Osteoblast (primary cell): Measurements from ENCODE around the gene CRYL1. TPM values are rescaled to one million over a fixed set of nuclear protein-coding genes. Genes with fewer than 3 reads are reported as not detected.
A peak's percentile ranks its signal among the peaks of the same experiment; 100 is the strongest.

Source experiments
- DNase-seq: peaks from one replicate; pipeline ENCODE4 v3.0.0; 2011; ENCODE audit warnings: low spot score, mixed read lengths; ENCODE audit not compliant: insufficient read length; ENCODE audit errors: missing footprints
- H2AFZ ChIP-seq: 2 replicates; pipeline ENCODE4 v1.6.0; 2011; ENCODE audit warnings: mild to moderate bottlenecking, low read length
- H3K27ac ChIP-seq: 2 replicates; pipeline ENCODE4 v1.5.1; 2011; ENCODE audit warnings: mild to moderate bottlenecking, low read depth, low read length, moderate library complexity
- H3K27me3 ChIP-seq: 2 replicates; pipeline ENCODE4 v1.6.0; 2012; ENCODE audit warnings: mild to moderate bottlenecking, control low read depth, inconsistent platforms, low read length, moderate library complexity; ENCODE audit not compliant: insufficient read depth
- H3K36me3 ChIP-seq: 2 replicates; pipeline ENCODE4 v1.5.1; 2011; ENCODE audit warnings: mild to moderate bottlenecking, low read length, control low read depth, moderate library complexity; ENCODE audit not compliant: insufficient read depth
- H3K4me1 ChIP-seq: 2 replicates; pipeline ENCODE4 v1.5.1; 2011; ENCODE audit warnings: mild to moderate bottlenecking, low read length, control low read depth, moderate library complexity; ENCODE audit not compliant: insufficient read depth
- H3K4me2 ChIP-seq: 2 replicates; pipeline ENCODE4 v1.6.0; 2011; ENCODE audit warnings: mild to moderate bottlenecking, low read length; ENCODE audit not compliant: insufficient read depth
- H3K4me3 ChIP-seq: fragments of 200-600 bp; sonication (generic); 3 replicates; pipeline ENCODE4 v1.5.1; 2012; ENCODE audit warnings: mild to moderate bottlenecking, low read length, inconsistent platforms; ENCODE audit not compliant: insufficient read depth
- H3K79me2 ChIP-seq: 2 replicates; pipeline ENCODE4 v1.6.0; 2012; ENCODE audit warnings: mild to moderate bottlenecking, low read length, control low read depth, inconsistent platforms; ENCODE audit not compliant: insufficient read depth
- H3K9me3 ChIP-seq: 2 replicates; pipeline ENCODE4 v1.5.1; 2011; ENCODE audit warnings: low read depth, low read length, control low read depth
- H4K20me1 ChIP-seq: 2 replicates; pipeline ENCODE4 v1.6.0; 2012; ENCODE audit warnings: mild to moderate bottlenecking, low read length, control low read depth; ENCODE audit not compliant: insufficient read depth
- total RNA-seq: library from RNA; depleted of rRNA; stranded (reverse); fragments of >200 nt; gene quantifications from 2 replicates; pipeline ENCODE4 v1.2.3, GENCODE V29; 2012
- TF ChIP-seq, protein P1 (sequence below): IDR thresholded peaks from 2 replicates; pipeline ENCODE4 v1.5.1; 2011; ENCODE audit warnings: mild to moderate bottlenecking, low read depth, low read length, moderate library complexity; ENCODE audit errors: extremely low read depth

The CRYL1 gene
- total RNA-seq, 1 donor, result 12.7 TPM

DNA sequence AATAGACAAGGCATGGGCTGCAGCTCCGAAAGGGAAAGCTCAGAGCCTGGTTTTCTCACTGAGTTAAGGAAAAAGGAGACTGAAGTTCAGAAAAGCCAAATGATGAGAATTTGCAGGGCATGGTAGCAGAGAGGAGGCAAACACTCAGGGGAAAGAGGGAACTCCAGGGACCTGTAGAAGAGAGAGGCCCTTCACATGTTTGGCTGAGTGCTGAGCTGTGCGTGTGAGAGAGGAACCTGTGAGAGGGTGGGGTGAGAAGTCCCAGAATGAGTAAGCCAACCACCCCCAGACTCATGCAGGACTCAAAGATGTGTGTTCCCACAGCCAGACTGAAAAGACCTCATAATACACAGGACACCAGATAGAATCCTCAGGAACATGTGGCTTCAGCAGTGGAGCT lies 2.8 kb upstream of the CRYL1 start:
- H3K9me3 ChIP-seq, result no peaks in the 10 kb centered on the region
- H3K4me2 ChIP-seq, result no peak overlapping the region
- peaks cover 8% of the 10 kb centered on the region for H3K79me2 ChIP-seq
- no peaks in the 10 kb centered on the region for H3K36me3 ChIP-seq
- no peak for DNase-seq
- no peak overlapping the region for H2AFZ ChIP-seq
- TF ChIP-seq, protein P1, sequence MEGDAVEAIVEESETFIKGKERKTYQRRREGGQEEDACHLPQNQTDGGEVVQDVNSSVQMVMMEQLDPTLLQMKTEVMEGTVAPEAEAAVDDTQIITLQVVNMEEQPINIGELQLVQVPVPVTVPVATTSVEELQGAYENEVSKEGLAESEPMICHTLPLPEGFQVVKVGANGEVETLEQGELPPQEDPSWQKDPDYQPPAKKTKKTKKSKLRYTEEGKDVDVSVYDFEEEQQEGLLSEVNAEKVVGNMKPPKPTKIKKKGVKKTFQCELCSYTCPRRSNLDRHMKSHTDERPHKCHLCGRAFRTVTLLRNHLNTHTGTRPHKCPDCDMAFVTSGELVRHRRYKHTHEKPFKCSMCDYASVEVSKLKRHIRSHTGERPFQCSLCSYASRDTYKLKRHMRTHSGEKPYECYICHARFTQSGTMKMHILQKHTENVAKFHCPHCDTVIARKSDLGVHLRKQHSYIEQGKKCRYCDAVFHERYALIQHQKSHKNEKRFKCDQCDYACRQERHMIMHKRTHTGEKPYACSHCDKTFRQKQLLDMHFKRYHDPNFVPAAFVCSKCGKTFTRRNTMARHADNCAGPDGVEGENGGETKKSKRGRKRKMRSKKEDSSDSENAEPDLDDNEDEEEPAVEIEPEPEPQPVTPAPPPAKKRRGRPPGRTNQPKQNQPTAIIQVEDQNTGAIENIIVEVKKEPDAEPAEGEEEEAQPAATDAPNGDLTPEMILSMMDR, result no peak
- no peaks in the 10 kb centered on the region for H3K27me3 ChIP-seq
- H4K20me1 ChIP-seq, result no peaks in the 10 kb centered on the region
- no peak overlapping the region for H3K4me3 ChIP-seq
- H3K27ac ChIP-seq, result no peak overlapping the region
- H3K4me1 ChIP-seq, result peaks cover 10% of the 10 kb centered on the region

DNA sequence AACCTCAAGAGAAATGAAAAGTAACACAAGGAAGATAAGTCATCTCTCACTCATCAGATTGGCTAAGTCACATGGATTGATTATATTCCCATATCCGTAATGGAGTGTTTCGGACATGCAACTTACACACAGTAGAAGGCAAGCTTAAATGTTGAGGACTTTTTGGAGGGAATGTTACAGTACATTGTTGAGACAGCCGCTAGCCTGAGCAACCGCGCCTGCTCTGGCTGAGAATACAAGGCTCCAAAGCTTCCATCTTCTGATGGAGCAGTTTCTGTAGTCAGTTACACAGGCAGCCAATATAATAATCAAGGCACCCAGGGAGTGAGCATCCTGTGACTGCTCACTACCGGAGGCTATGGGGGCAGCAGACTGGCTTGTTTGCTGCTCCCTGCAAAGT lies 1.0 kb upstream of the CRYL1 start:
- peak; percentile 73 for DNase-seq
- Histone ChIP-seq H3K36me3 (no peaks in the 10 kb centered on the region), H3K27me3 (no peaks in the 10 kb centered on the region), H3K4me3 (peak overlapping the region; percentile 92), H4K20me1 (no peaks in the 10 kb centered on the region), H2AFZ (peak overlapping the region; percentile 100), H3K27ac (peak overlapping the region; percentile 61), H3K4me2 (peak overlapping the region; percentile 91), H3K79me2 (peaks cover 8% of the 10 kb centered on the region), H3K9me3 (no peaks in the 10 kb centered on the region), H3K4me1 (peaks cover 10% of the 10 kb centered on the region)
- TF ChIP-seq, protein P1, result no peak

DNA sequence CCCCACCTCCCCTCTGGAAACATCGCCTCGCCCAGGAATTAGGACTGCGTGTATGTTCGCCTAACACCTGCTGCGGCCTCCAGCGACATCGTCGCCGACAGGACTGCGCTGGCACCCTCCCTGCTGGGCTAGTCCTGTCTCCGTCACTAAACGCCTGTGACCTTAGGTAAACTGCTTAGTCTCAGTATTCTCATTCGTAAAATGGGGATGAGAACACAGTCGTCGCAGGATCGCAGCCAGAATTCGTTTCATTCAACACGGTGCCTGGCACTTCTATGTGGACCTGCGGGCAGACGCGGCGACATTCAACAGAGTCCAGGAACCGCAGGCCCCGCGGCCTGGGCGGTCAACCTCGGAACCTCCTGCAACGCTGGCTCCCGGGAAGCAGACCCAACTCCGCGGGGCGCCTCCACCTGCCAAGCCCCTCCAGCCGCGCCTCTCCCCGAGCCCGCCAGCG lies 485 bp downstream of the CRYL1 start:
- Histone ChIP-seq H2AFZ (peak overlapping the region; percentile 95), H3K4me1 (peaks cover 10% of the 10 kb centered on the region), H3K79me2 (peaks cover 8% of the 10 kb centered on the region), H3K9me3 (no peaks in the 10 kb centered on the region), H3K4me3 (peak overlapping the region; percentile 92), H3K4me2 (peak overlapping the region; percentile 91), H3K36me3 (no peaks in the 10 kb centered on the region), H3K27ac (no peak overlapping the region), H4K20me1 (no peaks in the 10 kb centered on the region), H3K27me3 (no peaks in the 10 kb centered on the region)
- DNase-seq, result no peak
- TF ChIP-seq, protein P1, result no peak

DNA sequence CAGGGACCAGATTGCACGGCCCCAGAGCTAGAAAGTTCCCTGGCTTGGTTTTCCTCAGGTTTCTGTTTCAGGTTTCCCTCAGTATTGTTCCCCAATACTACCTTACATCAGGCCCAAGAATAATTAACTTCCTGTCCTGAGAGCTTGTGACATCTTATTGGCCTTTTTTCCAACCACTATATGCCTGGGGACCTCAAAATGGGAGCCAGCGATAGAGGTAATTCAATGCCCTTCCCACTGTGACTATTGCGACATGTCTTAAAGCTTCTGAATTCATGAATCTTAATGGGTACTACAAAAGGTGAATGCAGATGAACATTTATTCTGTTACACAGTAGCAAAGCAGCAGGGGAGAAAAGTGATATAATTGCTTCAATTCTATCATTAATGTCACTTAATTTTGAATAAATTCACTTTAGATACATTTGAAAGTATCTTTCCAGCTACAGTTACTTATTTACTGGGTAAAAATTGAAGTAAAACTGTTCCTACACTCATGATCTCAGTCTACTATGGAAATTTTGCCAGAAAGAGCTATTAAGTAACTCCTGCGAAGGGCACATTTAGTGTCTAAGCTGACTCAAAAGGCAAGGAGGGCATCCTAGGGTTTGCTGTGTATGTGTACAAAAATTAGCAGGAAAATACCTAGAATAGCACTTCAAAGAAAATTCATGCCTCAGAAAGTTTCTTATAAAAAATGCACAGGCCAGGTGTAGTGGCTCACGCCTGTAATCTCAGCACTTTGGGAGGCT lies 4.1 kb downstream of the CRYL1 start:
- Histone ChIP-seq H2AFZ (no peak overlapping the region), H3K27ac (no peak overlapping the region), H3K4me1 (peaks cover 6% of the 10 kb centered on the region), H3K9me3 (no peaks in the 10 kb centered on the region), H3K36me3 (no peaks in the 10 kb centered on the region), H3K79me2 (peaks cover 8% of the 10 kb centered on the region), H3K4me2 (no peak overlapping the region), H3K27me3 (no peaks in the 10 kb centered on the region), H4K20me1 (no peaks in the 10 kb centered on the region), H3K4me3 (no peak overlapping the region)
- DNase-seq, result no peak
- TF ChIP-seq, protein P1, result no peak
